Tibial artery (tissue), 4 donors: ENCODE measurements around the gene KLHL29.

Experiments
- DNase-seq, 2 donors: peaks; one replicate each; pipeline ENCODE4 v3.0.0-alpha.2; 2019
- H3K27ac ChIP-seq, 2 donors: fragments of 200-600 bp; sonication (generic) in 1 of 2; 1 replicate in 1 of 2; 2 replicates in 1 of 2; pipeline ENCODE4 v1.5.1; 2018 to 2019; ENCODE audit warnings: mild to moderate bottlenecking in 1 of 2
- H3K27me3 ChIP-seq, 2 donors: fragments of 200-600 bp; sonication (generic) in 1 of 2; one replicate each; pipeline versions ENCODE4 v1.5.1 to v1.6.0; 2016 to 2019
- H3K36me3 ChIP-seq, 3 donors: fragments of 200-600 bp; sonication (generic) in 2 of 3; one replicate each; pipeline ENCODE4 v1.5.1; 2016 to 2019; ENCODE audit warnings: mild to moderate bottlenecking in 2 of 3
- H3K4me1 ChIP-seq, 4 donors: fragments of 200-600 bp; sonication (generic) in 2 of 4; 1 replicate in 3 of 4; 2 replicates in 1 of 4; pipeline ENCODE4 v1.5.1; 2016 to 2019
- H3K4me3 ChIP-seq, 2 donors: fragments of 200-600 bp; sonication (generic) in 1 of 2; 1 replicate in 1 of 2; 2 replicates in 1 of 2; pipeline ENCODE4 v1.5.1; 2018 to 2019; ENCODE audit warnings: mild to moderate bottlenecking in 2 of 2
- H3K9me3 ChIP-seq, 3 donors: fragments of 200-600 bp; sonication (generic) in 1 of 3; one replicate each; pipeline ENCODE4 v1.5.1; 2016 to 2019
- CTCF ChIP-seq, 2 experiments: fragments of 200-600 bp in 1 of 2; fragments of 450-650 bp in 1 of 2; IDR thresholded peaks; one replicate each; pipeline ENCODE4 v1.5.1; 2017 to 2019; ENCODE audit warnings: antibody characterized with exemption in 2 of 2, mild to moderate bottlenecking in 1 of 2, moderate library complexity in 1 of 2
- intact Hi-C: fragments of 100-400 bp; cut with DNase I; formaldehyde crosslinking; loops from one replicate; pipeline ENCODE4 v1.15.0; 2023; ENCODE audit warnings: low total_unique reads

KLHL29 gene

DNA sequence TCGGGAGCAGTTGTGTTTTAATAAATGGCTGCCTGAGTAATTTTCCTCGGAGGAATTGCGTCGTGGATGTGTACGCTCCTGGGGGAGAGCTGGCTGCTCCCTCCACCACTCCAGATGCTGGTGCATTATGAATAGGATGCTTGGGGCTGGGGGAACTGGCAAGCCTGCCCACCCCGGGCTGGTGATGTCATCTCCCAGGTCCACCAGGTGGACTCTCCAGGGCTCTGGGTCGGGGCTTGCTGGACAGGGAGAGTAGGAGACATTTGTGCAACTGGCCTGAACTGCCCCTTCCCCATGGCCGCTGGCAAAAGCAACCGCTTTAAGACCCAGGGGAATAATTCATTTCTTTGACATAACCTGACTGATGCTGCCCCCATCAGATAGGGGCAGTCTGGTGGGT is 158.7 kb downstream of the KLHL29 start:
- Histone ChIP-seq H3K27ac (no peak overlapping the region), H3K9me3 (no peaks in the 10 kb centered on the region), H3K4me1 (peaks cover 0 to 36% (median 22%) of the 10 kb centered on the region in 4 donors)

DNA sequence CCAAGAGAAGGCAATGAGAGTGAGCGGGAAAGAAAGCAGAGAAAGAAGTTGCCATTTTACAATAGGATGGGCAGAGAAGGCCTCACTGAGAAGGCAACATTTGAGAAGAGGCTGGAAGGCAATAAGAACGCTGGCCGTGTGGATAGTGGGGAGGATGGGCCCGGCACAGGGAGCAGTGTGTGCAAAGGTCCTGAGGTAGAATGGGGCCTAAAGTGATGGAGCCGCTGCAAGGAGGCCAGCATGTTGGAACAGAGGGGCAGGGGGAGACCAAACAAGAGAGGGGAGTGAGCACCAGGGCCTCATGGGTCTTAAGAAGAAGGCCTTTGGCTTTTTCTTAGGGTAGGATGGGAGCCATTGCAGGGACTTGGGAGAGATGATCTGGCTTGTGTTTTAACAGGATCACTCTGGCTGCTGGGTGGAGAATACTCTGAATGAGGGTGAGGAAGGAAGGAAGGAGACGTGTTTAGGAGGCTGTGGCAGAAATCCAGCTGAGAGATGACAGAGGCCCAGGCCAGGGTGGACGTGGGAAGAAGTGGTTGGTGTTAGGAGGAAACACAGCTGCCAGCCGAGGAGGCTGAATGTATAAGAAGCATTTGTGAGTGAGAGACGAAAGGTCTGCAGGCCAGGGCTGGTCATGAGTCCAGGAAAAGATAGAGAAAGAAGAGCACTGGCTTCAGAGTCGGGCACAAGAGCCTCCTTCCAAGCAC is 159.8 kb downstream of the KLHL29 start:
- DNase-seq, result no peak
- intact Hi-C loops, result no loop called here

More for the DNA sequence above, 158.7 kb downstream of the KLHL29 start:
- DNase-seq, result no peak
- H3K27me3 ChIP-seq, result no peaks in the 10 kb centered on the region
- intact Hi-C loops, result no loop called here
- no peaks in the 10 kb centered on the region for H3K36me3 ChIP-seq
- H3K4me3 ChIP-seq, result no peak overlapping the region
- no peak for TF ChIP-seq CTCF (IDR thresholded peaks at IDR 0.05)

GRCh38 chr2:23545396-23545795 is 160.4 kb downstream of the KLHL29 start:
- Histone ChIP-seq H3K27me3 (no peaks in the 10 kb centered on the region), H3K27ac (peak overlapping the region; percentile 13 to 25), H3K4me3 (no peak overlapping the region), H3K36me3 (no peaks in the 10 kb centered on the region), H3K4me1 (peaks cover 0 to 51% (median 37%) of the 10 kb centered on the region in 4 donors), H3K9me3 (no peaks in the 10 kb centered on the region)
- no peak for DNase-seq
- no peak for TF ChIP-seq CTCF (IDR thresholded peaks at IDR 0.05)
- intact Hi-C loops, result no loop called here

More for the DNA sequence above, 159.8 kb downstream of the KLHL29 start:
- TF ChIP-seq CTCF (IDR thresholded peaks at IDR 0.05), result no peak
- Histone ChIP-seq H3K27me3 (no peaks in the 10 kb centered on the region), H3K9me3 (no peaks in the 10 kb centered on the region), H3K4me3 (no peak overlapping the region), H3K27ac (peak overlapping the region in 1 of 2 donors; percentile 25), H3K36me3 (no peaks in the 10 kb centered on the region), H3K4me1 (peaks cover 0 to 46% (median 32%) of the 10 kb centered on the region in 4 donors)

DNA sequence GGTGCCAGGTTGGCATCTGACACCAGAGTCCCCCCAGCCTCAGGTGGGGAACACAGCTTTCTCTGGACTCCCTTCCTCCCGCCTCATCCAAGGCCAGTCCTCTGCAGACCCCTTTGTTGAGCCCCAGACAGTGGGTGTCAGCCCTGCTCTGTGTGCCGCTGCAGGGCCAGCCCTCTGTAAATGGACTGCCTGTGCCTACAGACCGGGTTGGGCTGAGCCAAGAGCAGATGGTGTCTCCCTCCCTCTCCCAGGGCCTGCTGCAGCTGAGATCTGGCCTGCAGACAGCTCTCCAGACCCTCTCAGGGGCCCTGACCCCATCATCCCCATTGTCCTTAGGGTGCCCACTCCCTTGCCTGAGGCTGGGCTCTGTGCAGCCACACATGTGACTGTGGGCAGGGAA is 160.8 kb downstream of the KLHL29 start:
- Histone ChIP-seq H3K9me3 (no peaks in the 10 kb centered on the region), H3K4me1 (peaks cover 0 to 51% (median 39%) of the 10 kb centered on the region in 4 donors), H3K27me3 (no peaks in the 10 kb centered on the region), H3K27ac (peak overlapping the region; percentile 13 to 25), H3K36me3 (no peaks in the 10 kb centered on the region), H3K4me3 (no peak overlapping the region)
- intact Hi-C loops, result no loop called here
- no peak for TF ChIP-seq CTCF (IDR thresholded peaks at IDR 0.05)
- DNase-seq, result no peak

DNA sequence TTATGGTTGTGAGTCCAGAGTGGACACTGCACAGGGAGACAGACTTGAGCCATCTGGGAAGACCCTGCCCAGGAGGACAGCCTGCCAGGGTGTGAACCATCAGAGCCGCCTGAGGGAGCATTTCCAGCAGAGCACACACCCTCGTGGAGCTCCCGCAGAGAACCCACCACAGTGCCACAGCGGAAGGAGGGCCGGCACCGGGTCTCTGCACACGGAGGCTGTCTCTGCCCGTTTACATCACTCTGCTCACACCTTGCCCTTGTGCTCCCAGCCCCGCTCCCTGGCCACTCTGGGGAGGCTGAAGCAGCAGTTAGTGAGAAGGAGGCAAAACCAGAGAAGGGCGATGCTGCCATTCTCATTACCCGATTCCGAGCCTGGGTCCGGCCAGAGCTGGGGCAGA is 161.9 kb downstream of the KLHL29 start:
- intact Hi-C loops, result no loop called here
- Histone ChIP-seq H3K27ac (no peak overlapping the region), H3K4me3 (no peak overlapping the region), H3K27me3 (no peaks in the 10 kb centered on the region), H3K4me1 (peaks cover 0 to 53% (median 37%) of the 10 kb centered on the region in 4 donors), H3K9me3 (no peaks in the 10 kb centered on the region), H3K36me3 (no peaks in the 10 kb centered on the region)
- no peak for TF ChIP-seq CTCF (IDR thresholded peaks at IDR 0.05)
- no peak for DNase-seq
